NT2/D1 (cell line): ENCODE results near the gene HS6ST3.

Source experiments
- YY1 ChIP-seq: IDR thresholded peaks from 2 replicates; pipeline ENCODE4 v1.6.1; 2011; ENCODE audit not compliant: insufficient read length, insufficient read depth
- ZNF274 ChIP-seq: IDR thresholded peaks from 2 replicates; pipeline ENCODE4 v1.6.1; 2011; ENCODE audit warnings: mild to moderate bottlenecking, low read depth, low read length

- TF ChIP-seq YY1 (no peak), ZNF274 (no peak)
Observed at GRCh38 chr13:96532804-96533203, 442.9 kb downstream of the HS6ST3 start.
